Keratinocyte (primary cell): ENCODE results near the gene POLR2M. TPM values are rescaled to one million over a fixed set of nuclear protein-coding genes. Genes with fewer than 3 reads are reported as not detected.

Experiments used
- DNase-seq: peaks from one replicate; pipeline ENCODE4 v3.0.0-alpha.2; 2011; ENCODE audit warnings: low read depth, missing footprints, low spot score
- FAIRE-seq: peaks from 2 replicates; lab custom pipeline; 2011; peaks lifted over from hg19 to GRCh38; lab: Jason Lieb, UNC
- H2AFZ ChIP-seq: 2 replicates; pipeline ENCODE4 v1.6.0; 2012; ENCODE audit warnings: low read length, control low read depth, inconsistent platforms; ENCODE audit not compliant: control insufficient read depth
- H3K27ac ChIP-seq: 2 replicates; pipeline ENCODE4 v1.5.1; 2011; ENCODE audit warnings: low read length; ENCODE audit not compliant: control insufficient read depth, insufficient read depth
- H3K27me3 ChIP-seq: 3 replicates; pipeline ENCODE4 v1.6.0; 2011; ENCODE audit warnings: low read length; ENCODE audit not compliant: control insufficient read depth, insufficient read depth; ENCODE audit errors: extremely low read depth
- H3K36me3 ChIP-seq, 2 experiments: 2 replicates in 1 of 2; 3 replicates in 1 of 2; pipeline ENCODE4 v1.5.1; 2011; ENCODE audit warnings: low read length in 2 of 2, mild to moderate bottlenecking in 1 of 2; ENCODE audit not compliant: control insufficient read depth in 2 of 2, insufficient read depth in 2 of 2; ENCODE audit errors: extremely low read depth in 1 of 2
- H3K4me1 ChIP-seq: 3 replicates; pipeline ENCODE4 v1.5.1; 2011; ENCODE audit warnings: low read length; ENCODE audit not compliant: control insufficient read depth, insufficient read depth; ENCODE audit errors: extremely low read depth
- H3K4me2 ChIP-seq: 3 replicates; pipeline ENCODE4 v1.6.0; 2011; ENCODE audit warnings: low read depth, low read length; ENCODE audit not compliant: control insufficient read depth, insufficient read depth; ENCODE audit errors: extremely low read depth
- H3K4me3 ChIP-seq, 3 experiments: fragments of 200-600 bp in 1 of 3; sonication (generic) in 1 of 3; 2 replicates in 2 of 3; 3 replicates in 1 of 3; pipeline ENCODE4 v1.5.1; 2011 to 2016; ENCODE audit warnings: low read length in 3 of 3, mild to moderate bottlenecking in 3 of 3, control low read depth in 2 of 3, inconsistent platforms in 1 of 3, low read depth in 1 of 3, mixed read lengths in 1 of 3, mixed run types in 1 of 3, moderate library complexity in 1 of 3; ENCODE audit not compliant: control insufficient read depth in 2 of 3, insufficient read depth in 2 of 3; ENCODE audit errors: extremely low read depth in 1 of 3
- H3K79me2 ChIP-seq: 2 replicates; pipeline ENCODE4 v1.6.0; 2012; ENCODE audit warnings: low read length; ENCODE audit not compliant: control insufficient read depth, insufficient read depth
- H3K9ac ChIP-seq: 3 replicates; pipeline ENCODE4 v1.6.0; 2011; ENCODE audit warnings: low read length; ENCODE audit not compliant: control insufficient read depth, insufficient read depth; ENCODE audit errors: extremely low read depth
- H3K9me1 ChIP-seq: 3 replicates; pipeline ENCODE4 v1.6.0; 2011; ENCODE audit warnings: low read length; ENCODE audit not compliant: control insufficient read depth, insufficient read depth; ENCODE audit errors: extremely low read depth
- H3K9me3 ChIP-seq: 2 replicates; pipeline ENCODE4 v1.5.1; 2012; ENCODE audit warnings: low read depth, low read length; ENCODE audit not compliant: control insufficient read depth
- H4K20me1 ChIP-seq: 3 replicates; pipeline ENCODE4 v1.6.0; 2011; ENCODE audit warnings: low read length; ENCODE audit not compliant: control insufficient read depth, insufficient read depth; ENCODE audit errors: extremely low read depth
- CTCF ChIP-seq, 3 experiments: IDR thresholded peaks in 1 of 3; conservative IDR thresholded peaks in 1 of 3; optimal IDR thresholded peaks in 1 of 3; 2 replicates in 2 of 3; 3 replicates in 1 of 3; pipeline versions ENCODE3 to v1.5.1; 2011; ENCODE audit warnings: low read length in 3 of 3, mild to moderate bottlenecking in 3 of 3, moderate library complexity in 2 of 3, control low read depth in 1 of 3, inconsistent platforms in 1 of 3; ENCODE audit not compliant: insufficient read depth in 2 of 3; ENCODE audit errors: extremely low read depth in 1 of 3
- EZH2 ChIP-seq: IDR thresholded peaks from one replicate; pipeline ENCODE4 v1.6.1; 2012; ENCODE audit warnings: inconsistent platforms, mild to moderate bottlenecking, low read length, moderate library complexity
- dilution Hi-C: fragments of 300-500 bp; cut with MboI; formaldehyde crosslinking; loops from one replicate; pipeline ENCODE4 v1.7.0; 2020; ENCODE audit warnings: low sequenced_read_pairs; ENCODE audit not compliant: extremely low pct_ligation_motif_present
- polyA plus RNA-seq, 5 experiments: library from polyadenylated mRNA; depleted of rRNA in 3 of 5; stranded (reverse) in 3 of 5; stranded (forward) in 1 of 5; unstranded in 1 of 5; fragments of >200 nt; gene quantifications; 1 replicate in 1 of 5; 2 replicates in 3 of 5; 3 replicates in 1 of 5; pipeline versions ENCODE4 v1.2.1 to v1.2.3, GENCODE V29; 2011 to 2012; ENCODE audit warnings: missing spikeins in 2 of 5, low read depth in 1 of 5, low replicate concordance in 1 of 5

POLR2M gene
- polyA plus RNA-seq, 1 donor (not counting 4 experiments of a cell fraction or from before 2014, with no cell fraction given) = 40.6 TPM

GRCh38 chr15:57726411-57726810 is 19.9 kb downstream of the POLR2M start:
- no peak overlapping the region for H2AFZ ChIP-seq
- no peak overlapping the region for H3K4me3 ChIP-seq
- peaks cover 17% of the 10 kb centered on the region for H3K4me1 ChIP-seq
- FAIRE-seq (no peak), DNase-seq (no peak)
- peak overlapping the region; percentile 52 for H3K4me2 ChIP-seq
- H3K79me2 ChIP-seq = no peaks in the 10 kb centered on the region
- H3K36me3 ChIP-seq = no peaks in the 10 kb centered on the region
- H3K9me3 ChIP-seq = no peaks in the 10 kb centered on the region
- H3K9me1 ChIP-seq = no peaks in the 10 kb centered on the region
- dilution Hi-C loops = no loop called here
- TF ChIP-seq CTCF (optimal IDR thresholded peaks at IDR 0.05 in 1 of 3, IDR thresholded peaks at IDR 0.05 in 1 of 3, conservative IDR thresholded peaks at IDR 0.05 in 1 of 3; ENCODE audit: extremely low read depth in 1 of 3, insufficient read depth in 2 of 3, low read length in 3 of 3) (no peak), EZH2 (no peak)
- H4K20me1 ChIP-seq = no peaks in the 10 kb centered on the region
- peak overlapping the region; percentile 50 for H3K27ac ChIP-seq
- no peaks in the 10 kb centered on the region for H3K27me3 ChIP-seq
- H3K9ac ChIP-seq = no peak overlapping the region

- Histone ChIP-seq H3K4me2 (peak overlapping the region; percentile 59), H3K4me1 (peaks cover 17% of the 10 kb centered on the region), H2AFZ (no peak overlapping the region), H3K4me3 (no peak overlapping the region), H3K9ac (no peak overlapping the region), H3K36me3 (no peaks in the 10 kb centered on the region), H3K79me2 (no peaks in the 10 kb centered on the region), H4K20me1 (no peaks in the 10 kb centered on the region), H3K27me3 (no peaks in the 10 kb centered on the region), H3K9me1 (no peaks in the 10 kb centered on the region), H3K27ac (peak overlapping the region; percentile 50), H3K9me3 (no peaks in the 10 kb centered on the region)
- dilution Hi-C loops = no loop called here
- FAIRE-seq = peak; percentile 92
- peak in 1 of 3 experiments; percentile 2 for TF ChIP-seq CTCF (optimal IDR thresholded peaks at IDR 0.05 in 1 of 3, IDR thresholded peaks at IDR 0.05 in 1 of 3, conservative IDR thresholded peaks at IDR 0.05 in 1 of 3; ENCODE audit: extremely low read depth in 1 of 3, insufficient read depth in 2 of 3, low read length in 3 of 3)
- TF ChIP-seq EZH2 = no peak
- peak; percentile 86 for DNase-seq
Measured at GRCh38 chr15:57727031-57727430, 20.5 kb downstream of the POLR2M start.
